Effector memory CD8-positive, alpha-beta T cell (primary cell): ENCODE data around the gene RAP1GDS1.

Source experiments
- ATAC-seq: fragments of 150-1000 bp; cut with Tn5 transposase; replicated peaks from 2 replicates; pipeline ENCODE4 v1.10.0; 2021; ENCODE audit warnings: mild to moderate bottlenecking, moderate library complexity
- DNase-seq, 3 experiments: peaks; one replicate each; pipeline ENCODE4 v3.0.0; 2021
- H3K27ac Mint-ChIP-seq, 2 donors: one replicate each; pipeline ENCODE4 v1.8.0; 2022; ENCODE audit warnings: mild to moderate bottlenecking in 2 of 2, mixed read lengths in 2 of 2, moderate library complexity in 2 of 2
- H3K27me3 Mint-ChIP-seq, 2 donors: one replicate each; pipeline ENCODE4 v1.8.0; 2022; ENCODE audit warnings: mixed read lengths in 2 of 2
- H3K36me3 Mint-ChIP-seq: one replicate; pipeline ENCODE4 v1.8.0; 2022; ENCODE audit warnings: mild to moderate bottlenecking, moderate library complexity, mixed read lengths; ENCODE audit not compliant: insufficient read depth
- H3K4me1 Mint-ChIP-seq, 2 donors: one replicate each; pipeline ENCODE4 v1.8.0; 2022; ENCODE audit warnings: low read depth in 2 of 2, mixed read lengths in 2 of 2
- H3K4me3 Mint-ChIP-seq, 2 donors: one replicate each; pipeline ENCODE4 v1.8.0; 2022; ENCODE audit warnings: mild to moderate bottlenecking in 2 of 2, mixed read lengths in 2 of 2, moderate library complexity in 2 of 2
- H3K9me3 Mint-ChIP-seq, 2 donors: one replicate each; pipeline ENCODE4 v1.8.0; 2022; ENCODE audit warnings: mixed read lengths in 2 of 2
- total RNA-seq, 9 experiments: gene quantifications; one replicate each; lab custom pipeline; 2026; lab: John Stamatoyannopoulos, UW

The RAP1GDS1 gene
- 35.6 to 66.3 (median 60.5) reads per million in 9 experiments for total RNA-seq

GRCh38 chr4:98260579-98261404, at the start of gene RAP1GDS1:
Gene RAP1GDS1 (plus strand): TSS chr4:98261384. CDS start chr4:98261566, 182 bp downstream.
- H3K9me3 Mint-ChIP-seq = no peaks in the 10 kb centered on the region
- no peaks in the 10 kb centered on the region for H3K27me3 Mint-ChIP-seq
- peak within 1 kb of the TSS; percentile 93 to 94 for H3K4me3 Mint-ChIP-seq
- H3K4me1 Mint-ChIP-seq = peaks cover 35 to 47% of the 10 kb centered on the region in 2 donors
- DNase-seq (peak; percentile 74 to 82 (median 81)), ATAC-seq (peak; percentile 78)
- peak within 1 kb of the TSS; percentile 93 to 94 for H3K27ac Mint-ChIP-seq
- peaks cover 18% of the 10 kb centered on the region for H3K36me3 Mint-ChIP-seq

GRCh38 chr4:98222306-98222705, 38.9 kb upstream of the RAP1GDS1 start:
- peaks cover 8 to 10% of the 10 kb centered on the region in 2 donors for H3K27me3 Mint-ChIP-seq
- no peak for DNase-seq
- no peak overlapping the region for H3K27ac Mint-ChIP-seq
- H3K36me3 Mint-ChIP-seq = no peaks in the 10 kb centered on the region
- no peak for ATAC-seq
- H3K9me3 Mint-ChIP-seq = no peaks in the 10 kb centered on the region
- H3K4me3 Mint-ChIP-seq = no peak overlapping the region
- no peaks in the 10 kb centered on the region for H3K4me1 Mint-ChIP-seq

DNA sequence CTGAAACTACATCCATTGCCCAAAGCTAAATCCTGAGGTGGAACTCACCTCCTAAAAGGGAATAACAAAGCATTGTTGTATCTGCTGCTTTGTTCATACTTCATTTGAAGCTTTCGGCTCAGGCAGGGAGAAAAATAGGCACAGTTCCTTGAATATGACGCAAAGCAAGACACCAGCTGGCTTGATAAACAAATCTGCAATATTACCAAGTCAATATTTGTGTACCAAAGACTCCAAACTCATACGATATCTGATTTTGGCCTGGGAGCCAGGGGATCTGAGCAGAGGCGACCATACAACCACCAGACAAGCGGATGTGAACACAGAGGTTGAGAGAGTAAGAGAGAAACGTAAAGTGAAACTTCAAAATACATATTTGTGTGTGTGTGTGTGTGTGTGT, 34.8 kb upstream of the RAP1GDS1 start:
- H3K9me3 Mint-ChIP-seq = no peaks in the 10 kb centered on the region
- no peak overlapping the region for H3K27ac Mint-ChIP-seq
- no peaks in the 10 kb centered on the region for H3K27me3 Mint-ChIP-seq
- H3K4me1 Mint-ChIP-seq = no peaks in the 10 kb centered on the region
- no peak overlapping the region for H3K4me3 Mint-ChIP-seq
- ATAC-seq (no peak), DNase-seq (no peak)
- H3K36me3 Mint-ChIP-seq = no peaks in the 10 kb centered on the region

GRCh38 chr4:98230961-98231360, 30.2 kb upstream of the RAP1GDS1 start:
- H3K4me3 Mint-ChIP-seq = no peak overlapping the region
- H3K27ac Mint-ChIP-seq = no peak overlapping the region
- ATAC-seq (no peak), DNase-seq (no peak)
- no peaks in the 10 kb centered on the region for H3K27me3 Mint-ChIP-seq
- H3K9me3 Mint-ChIP-seq = no peaks in the 10 kb centered on the region
- H3K4me1 Mint-ChIP-seq = no peaks in the 10 kb centered on the region
- no peaks in the 10 kb centered on the region for H3K36me3 Mint-ChIP-seq

DNA sequence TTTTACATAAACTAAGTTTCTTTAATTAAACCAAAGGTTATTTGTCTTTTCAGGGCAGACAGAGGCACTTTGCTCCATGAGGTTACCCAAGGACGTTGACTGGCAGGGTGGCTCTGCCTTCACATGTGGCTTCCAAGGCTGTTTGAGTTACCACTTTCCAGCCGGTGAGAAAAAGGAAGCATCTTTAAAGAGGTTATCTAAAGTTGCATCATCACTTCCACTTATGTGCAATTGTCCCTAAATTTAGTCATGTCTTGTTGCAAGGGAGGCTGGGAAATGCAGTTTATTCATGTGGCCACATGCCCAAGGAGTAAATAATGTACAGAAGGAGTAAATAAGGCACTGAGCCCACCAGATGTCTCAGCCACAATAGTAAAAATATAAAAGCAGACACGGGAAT, 29.0 kb upstream of the RAP1GDS1 start:
- Mint-ChIP-seq H3K4me1 (no peaks in the 10 kb centered on the region), H3K36me3 (no peaks in the 10 kb centered on the region), H3K4me3 (no peak overlapping the region), H3K27ac (no peak overlapping the region), H3K27me3 (peaks cover 9 to 10% of the 10 kb centered on the region in 2 donors), H3K9me3 (no peaks in the 10 kb centered on the region)
- DNase-seq = no peak
- ATAC-seq = no peak

- DNase-seq (no peak), ATAC-seq (no peak)
- no peak overlapping the region for H3K27ac Mint-ChIP-seq
- H3K4me1 Mint-ChIP-seq = no peaks in the 10 kb centered on the region
- no peak overlapping the region for H3K4me3 Mint-ChIP-seq
- peaks cover 34 to 37% of the 10 kb centered on the region in 2 donors for H3K27me3 Mint-ChIP-seq
- H3K9me3 Mint-ChIP-seq = no peaks in the 10 kb centered on the region
- no peaks in the 10 kb centered on the region for H3K36me3 Mint-ChIP-seq
Observed at GRCh38 chr4:98237204-98237603, 24.0 kb upstream of the RAP1GDS1 start.

DNA sequence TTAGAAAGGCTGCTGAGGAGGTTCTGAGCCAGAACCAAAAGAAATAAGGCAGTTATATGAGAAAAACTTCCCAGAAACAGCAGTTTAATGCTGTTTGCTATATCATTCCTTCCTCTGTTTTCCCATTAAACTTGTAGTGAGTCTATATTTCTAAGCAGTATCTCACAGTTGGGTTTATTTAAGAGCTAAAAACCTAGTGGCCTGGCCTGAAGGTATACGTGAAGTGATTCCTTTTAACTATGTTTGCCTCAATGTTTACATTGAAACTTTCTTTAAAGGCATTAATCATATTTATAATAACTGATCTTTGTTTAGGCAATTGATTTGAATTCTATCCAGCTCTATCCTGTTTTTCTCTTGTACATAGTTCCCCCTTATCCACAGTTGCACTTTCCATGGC, 19.1 kb upstream of the RAP1GDS1 start:
- H3K36me3 Mint-ChIP-seq = no peaks in the 10 kb centered on the region
- ATAC-seq (no peak), DNase-seq (no peak)
- H3K4me3 Mint-ChIP-seq = no peak overlapping the region
- peaks cover 44 to 49% of the 10 kb centered on the region in 2 donors for H3K27me3 Mint-ChIP-seq
- no peaks in the 10 kb centered on the region for H3K4me1 Mint-ChIP-seq
- no peaks in the 10 kb centered on the region for H3K9me3 Mint-ChIP-seq
- no peak overlapping the region for H3K27ac Mint-ChIP-seq

GRCh38 chr4:98242538-98242937, 18.6 kb upstream of the RAP1GDS1 start:
- Mint-ChIP-seq H3K9me3 (no peaks in the 10 kb centered on the region), H3K4me1 (no peaks in the 10 kb centered on the region), H3K4me3 (no peak overlapping the region), H3K27ac (no peak overlapping the region), H3K36me3 (no peaks in the 10 kb centered on the region), H3K27me3 (peaks cover 42 to 44% of the 10 kb centered on the region in 2 donors)
- ATAC-seq (no peak), DNase-seq (no peak)

- Mint-ChIP-seq H3K4me1 (no peaks in the 10 kb centered on the region), H3K4me3 (no peak overlapping the region), H3K9me3 (no peaks in the 10 kb centered on the region), H3K27me3 (peaks cover 34 to 36% of the 10 kb centered on the region in 2 donors), H3K36me3 (no peaks in the 10 kb centered on the region), H3K27ac (no peak overlapping the region)
- ATAC-seq (no peak), DNase-seq (no peak)
Observed at GRCh38 chr4:98245226-98245625, 16.0 kb upstream of the RAP1GDS1 start.

DNA sequence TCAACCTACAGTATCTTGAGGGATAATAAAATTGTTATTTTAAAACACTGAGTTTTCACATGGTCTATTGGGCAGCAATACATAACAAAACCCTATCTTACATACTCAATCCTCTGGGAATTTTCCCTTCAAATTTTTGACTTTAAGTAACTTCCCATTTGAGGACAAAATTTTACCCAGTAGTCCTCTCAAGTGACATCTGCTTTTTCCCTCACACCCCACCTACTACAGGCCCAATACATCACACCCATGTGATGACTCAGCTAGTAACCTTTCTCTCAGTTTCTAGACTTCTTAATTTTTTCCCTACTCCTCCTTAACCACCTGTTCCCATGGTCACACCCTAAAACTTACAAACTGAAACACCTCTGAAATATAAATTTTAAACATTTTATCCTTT, 12.2 kb upstream of the RAP1GDS1 start:
- no peak overlapping the region for H3K27ac Mint-ChIP-seq
- H3K36me3 Mint-ChIP-seq = no peaks in the 10 kb centered on the region
- no peak for DNase-seq
- peaks cover 14 to 17% of the 10 kb centered on the region in 2 donors for H3K27me3 Mint-ChIP-seq
- H3K9me3 Mint-ChIP-seq = no peaks in the 10 kb centered on the region
- no peak for ATAC-seq
- H3K4me1 Mint-ChIP-seq = no peaks in the 10 kb centered on the region
- no peak overlapping the region for H3K4me3 Mint-ChIP-seq

GRCh38 chr4:98249831-98250230, 11.4 kb upstream of the RAP1GDS1 start:
- no peak overlapping the region for H3K4me3 Mint-ChIP-seq
- no peak overlapping the region for H3K27ac Mint-ChIP-seq
- H3K4me1 Mint-ChIP-seq = no peaks in the 10 kb centered on the region
- ATAC-seq = no peak
- no peaks in the 10 kb centered on the region for H3K9me3 Mint-ChIP-seq
- peaks cover 5 to 8% of the 10 kb centered on the region in 2 donors for H3K27me3 Mint-ChIP-seq
- no peak for DNase-seq
- no peaks in the 10 kb centered on the region for H3K36me3 Mint-ChIP-seq

GRCh38 chr4:98253499-98253898, 7.7 kb upstream of the RAP1GDS1 start:
- no peaks in the 10 kb centered on the region for H3K9me3 Mint-ChIP-seq
- ATAC-seq = no peak
- no peak for DNase-seq
- peaks cover 2% of the 10 kb centered on the region in 2 donors for H3K4me1 Mint-ChIP-seq
- peaks cover 0 to 11% of the 10 kb centered on the region in 2 donors for H3K27me3 Mint-ChIP-seq
- H3K4me3 Mint-ChIP-seq = no peak overlapping the region
- no peak overlapping the region for H3K27ac Mint-ChIP-seq
- peaks cover 3% of the 10 kb centered on the region for H3K36me3 Mint-ChIP-seq

DNA sequence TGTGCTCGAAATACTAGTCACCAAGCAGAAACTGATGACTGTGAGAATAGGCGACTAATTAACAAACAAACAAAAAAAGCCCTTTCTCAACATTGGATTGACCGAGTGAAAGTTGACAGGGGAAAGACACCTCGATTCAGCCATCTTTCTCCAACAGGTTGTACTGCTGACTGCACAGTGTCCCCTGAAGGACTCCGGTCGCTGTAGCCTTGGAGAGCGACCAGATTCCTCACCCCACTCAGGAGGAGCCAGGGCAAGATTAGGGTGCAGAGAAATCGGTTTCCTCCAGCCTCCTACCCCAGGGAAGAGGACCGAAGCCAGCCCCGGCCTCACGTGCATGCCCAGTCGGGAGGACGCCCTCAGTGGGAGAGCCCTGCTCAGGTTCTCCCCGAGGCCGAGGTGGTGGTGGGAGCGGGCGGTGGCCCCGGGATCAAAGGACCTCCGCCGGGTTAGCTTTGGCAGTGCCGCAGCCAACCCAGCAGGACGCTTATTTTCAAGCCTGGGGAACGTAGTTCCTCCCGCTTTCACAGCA, 1.1 kb upstream of the RAP1GDS1 start:
- peaks cover 0 to 4% of the 10 kb centered on the region in 2 donors for H3K27me3 Mint-ChIP-seq
- H3K4me1 Mint-ChIP-seq = peaks cover 31 to 40% of the 10 kb centered on the region in 2 donors
- peak overlapping the region; percentile 93 to 94 for H3K27ac Mint-ChIP-seq
- ATAC-seq (peak; percentile 0), DNase-seq (peak in 2 of 3 experiments; percentile 1 to 12)
- peaks cover 18% of the 10 kb centered on the region for H3K36me3 Mint-ChIP-seq
- H3K9me3 Mint-ChIP-seq = no peaks in the 10 kb centered on the region
- H3K4me3 Mint-ChIP-seq = peak overlapping the region; percentile 93 to 94
